B cell (primary cell): ENCODE results near the gene ULK4. TPM values are rescaled to one million over a fixed set of nuclear protein-coding genes. Genes with fewer than 3 reads are reported as not detected.

ENCODE experiments used
- ATAC-seq: fragments of 200-7000 bp; cut with Tn5 transposase; one replicate; pipeline ENCODE4 v1.10.0; 2021; ENCODE audit warnings: low read depth, mild to moderate bottlenecking, moderate number of reproducible peaks, moderate library complexity
- CTCF ChIA-PET: fragments of 350-600 bp; sonication (Branson Sonifier 250); formaldehyde crosslinking; loops from one replicate; lab custom pipeline; 2021; ENCODE audit warnings: antibody characterized with exemption, inconsistent platforms; lab: Charles Lee
- POLR2A ChIA-PET: fragments of 350-600 bp; sonication (Branson Sonifier 250); formaldehyde crosslinking; loops from one replicate; lab custom pipeline; 2021; ENCODE audit warnings: antibody characterized with exemption; lab: Charles Lee
- DNase-seq: peaks from one replicate; pipeline ENCODE4 v3.0.0; 2013
- H2AFZ ChIP-seq: 2 replicates; pipeline ENCODE4 v1.6.1; 2012; ENCODE audit warnings: mild to moderate bottlenecking, low read depth, low read length; ENCODE audit not compliant: insufficient read depth, poor library complexity, severe bottlenecking
- H3K27ac ChIP-seq, 2 donors: 1 replicate in 1 of 2; 2 replicates in 1 of 2; pipeline ENCODE4 v1.5.1; 2012 to 2013; ENCODE audit warnings: low read length in 2 of 2, mild to moderate bottlenecking in 2 of 2, moderate library complexity in 1 of 2
- H3K27me3 ChIP-seq, 4 experiments: fragments of 200-600 bp in 1 of 4; sonication (generic) in 1 of 4; replicated peaks in 1 of 4; 1 replicate in 2 of 4; 2 replicates in 2 of 4; pipeline versions ENCODE4 v1.6.1 to v1.7.0; 2013 to 2016; ENCODE audit warnings: low read length in 3 of 4, mild to moderate bottlenecking in 2 of 4, mixed read lengths in 1 of 4, moderate library complexity in 1 of 4; ENCODE audit not compliant: insufficient read depth in 4 of 4, control insufficient read depth in 3 of 4; ENCODE audit errors: control extremely low read depth in 1 of 4
- H3K36me3 ChIP-seq, 2 experiments: replicated peaks in 1 of 2; 1 replicate in 1 of 2; 2 replicates in 1 of 2; pipeline versions ENCODE4 v1.6.1 to v1.7.1; 2013; ENCODE audit warnings: low read length in 1 of 2; ENCODE audit not compliant: insufficient read depth in 2 of 2, control insufficient read depth in 1 of 2; ENCODE audit errors: control extremely low read depth in 1 of 2, extremely low read depth in 1 of 2
- H3K4me1 ChIP-seq, 2 donors: fragments of 200-600 bp in 1 of 2; sonication (generic) in 1 of 2; 1 replicate in 1 of 2; 2 replicates in 1 of 2; pipeline versions ENCODE4 v1.5.1 to v1.6.1; 2013 to 2017; ENCODE audit warnings: low read length in 2 of 2; ENCODE audit not compliant: control insufficient read depth in 2 of 2, insufficient read depth in 2 of 2
- H3K4me2 ChIP-seq: replicated peaks from 2 replicates; pipeline ENCODE3; 2012; ENCODE audit warnings: mild to moderate bottlenecking, low read depth, low read length; ENCODE audit not compliant: poor library complexity, severe bottlenecking
- H3K4me3 ChIP-seq, 5 experiments: fragments of 200-600 bp in 1 of 5; sonication (generic) in 1 of 5; 1 replicate in 3 of 5; 2 replicates in 2 of 5; pipeline versions ENCODE4 v1.5.1 to v1.7.0; 2011 to 2016; ENCODE audit warnings: low read length in 4 of 5, mild to moderate bottlenecking in 4 of 5, low read depth in 2 of 5, control low read depth in 1 of 5, moderate library complexity in 1 of 5; ENCODE audit not compliant: insufficient read depth in 1 of 5; ENCODE audit errors: control extremely low read depth in 1 of 5, extremely low read depth in 1 of 5
- H3K79me2 ChIP-seq: fragments of 200-600 bp; sonication (generic); one replicate; pipeline ENCODE4 v1.6.0; 2016; ENCODE audit warnings: low read length; ENCODE audit not compliant: control insufficient read depth, insufficient read depth
- H3K9ac ChIP-seq: fragments of 200-600 bp; sonication (generic); 2 replicates; pipeline ENCODE4 v1.6.1; 2017; ENCODE audit warnings: mild to moderate bottlenecking, low read length, moderate library complexity
- H3K9me3 ChIP-seq, 3 donors: one replicate each; pipeline versions ENCODE4 v1.6.1 to v1.7.1; 2013; ENCODE audit warnings: low read length in 2 of 3; ENCODE audit not compliant: control insufficient read depth in 2 of 3, insufficient read depth in 1 of 3; ENCODE audit errors: control extremely low read depth in 1 of 3
- H4K20me1 ChIP-seq: 2 replicates; pipeline ENCODE4 v1.6.0; 2012; ENCODE audit warnings: mild to moderate bottlenecking, low read length; ENCODE audit not compliant: insufficient read depth, control insufficient read depth, poor library complexity, severe bottlenecking
- H3K27ac Mint-ChIP-seq: one replicate; pipeline ENCODE4 v1.8.0; 2021; ENCODE audit warnings: mixed read lengths
- H3K27me3 Mint-ChIP-seq: one replicate; pipeline ENCODE4 v1.8.0; 2021; ENCODE audit warnings: mixed read lengths
- H3K4me1 Mint-ChIP-seq: one replicate; pipeline ENCODE4 v1.8.0; 2021; ENCODE audit warnings: mixed read lengths
- H3K4me3 Mint-ChIP-seq: one replicate; pipeline ENCODE4 v1.8.0; 2021; ENCODE audit warnings: mixed read lengths
- H3K9me3 Mint-ChIP-seq: one replicate; pipeline ENCODE4 v1.8.0; 2022; ENCODE audit warnings: mixed read lengths; ENCODE audit not compliant: insufficient read depth
- CTCF ChIP-seq: fragments of 200-600 bp; IDR thresholded peaks from one replicate; pipeline ENCODE4 v1.8.0; 2022; ENCODE audit warnings: antibody characterized with exemption, mild to moderate bottlenecking
- EZH2 ChIP-seq: IDR thresholded peaks from 2 replicates; pipeline ENCODE4 v1.6.1; 2012; ENCODE audit warnings: borderline replicate concordance, low read depth, mild to moderate bottlenecking, moderate library complexity, low read length; ENCODE audit not compliant: insufficient read depth, poor library complexity, severe bottlenecking
- WGBS: methylation state at CpG from one replicate; pipeline ENCODE4 v1.1.5; 2013; ENCODE audit warnings: missing lambda C conversion rate; ENCODE audit not compliant: insufficient coverage; 5-methylcytosine and 5-hydroxymethylcytosine counted together
- intact Hi-C: fragments of 100-400 bp; cut with micrococcal nuclease; formaldehyde crosslinking; loops from one replicate; pipeline ENCODE4 v1.10.0; 2022
- polyA plus RNA-seq: library from polyadenylated mRNA; depleted of rRNA; stranded (reverse); fragments of >200 nt; gene quantifications from 2 replicates; pipeline ENCODE4 v1.2.3, GENCODE V29; 2012
- total RNA-seq, 2 donors: library from RNA; stranded (reverse); fragments of 120-200 nt in 1 of 2; gene quantifications; 1 replicate in 1 of 2; 2 replicates in 1 of 2; pipeline versions ENCODE4 v1.2.3 to v1.2.4, GENCODE V29; 2013 to 2022

Gene ULK4
- total and polyA plus RNA-seq, 2 donors (not counting 1 experiment from before 2014, with no cell fraction given) = 5.2 to 33.7 TPM

DNA sequence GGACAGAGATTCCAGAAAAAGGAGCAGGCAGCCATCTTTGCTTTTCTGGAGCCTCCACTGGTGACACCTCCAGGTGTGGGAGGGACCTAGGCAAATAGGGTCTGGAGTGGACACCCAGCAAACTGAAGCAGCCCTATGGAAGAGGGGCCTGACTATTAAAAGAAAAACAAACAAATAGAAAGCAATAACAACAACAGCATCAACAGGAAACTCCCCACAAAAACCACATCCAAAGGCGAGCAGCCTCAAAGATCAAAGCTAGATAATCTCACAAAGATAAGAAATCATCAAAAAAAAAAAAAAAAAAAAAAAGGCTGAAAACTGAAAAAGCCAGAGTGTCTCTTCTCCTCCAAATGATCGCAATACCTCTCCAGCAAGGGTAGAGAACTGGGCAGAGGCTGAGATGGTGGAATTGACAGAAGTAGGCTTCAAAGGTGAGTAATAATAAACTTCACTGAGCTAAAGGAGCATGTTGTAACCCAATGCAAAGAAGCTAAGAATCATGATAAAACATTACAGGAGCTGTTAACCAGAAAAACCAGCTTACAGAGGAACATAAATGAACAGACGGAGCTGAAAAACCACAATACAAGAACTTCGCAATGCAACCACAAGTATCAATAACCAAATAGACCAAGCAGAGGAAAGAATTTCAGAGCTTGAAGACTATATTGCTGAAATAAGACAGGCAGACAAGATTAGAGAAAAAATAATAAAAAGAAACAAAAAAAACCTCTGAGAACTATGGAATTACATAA is 537.2 kb downstream of the ULK4 start:
- Histone ChIP-seq H3K36me3 (no peaks in the 10 kb centered on the region), H3K9me3 (peaks cover 0 to 6% (median 0%) of the 10 kb centered on the region in 3 donors), H3K4me2 (no peak overlapping the region), H3K9ac (no peak overlapping the region), H3K27ac (no peak overlapping the region), H2AFZ (no peak overlapping the region), H3K79me2 (no peaks in the 10 kb centered on the region), H4K20me1 (no peaks in the 10 kb centered on the region), H3K4me1 (no peaks in the 10 kb centered on the region), H3K27me3 (no peaks in the 10 kb centered on the region), H3K4me3 (no peak overlapping the region)
- TF ChIP-seq CTCF (no peak), EZH2 (no peak)
- H3K4me1 Mint-ChIP-seq = no peaks in the 10 kb centered on the region
- H3K9me3 Mint-ChIP-seq = peaks cover 14% of the 10 kb centered on the region
- intact Hi-C loops = no loop called here
- H3K27ac Mint-ChIP-seq = no peak overlapping the region
- WGBS = 83% methylated on average over 1 of the region's 4 CpGs
- ATAC-seq (no peak), DNase-seq (no peak)
- ChIA-PET CTCF (interaction anchor here (0.7 kb wide), 1 partner anchor 461 kb away, joined by 3 read pairs; no protein-coding TSS in a partner anchor), POLR2A (no interaction called here)
- no peaks in the 10 kb centered on the region for H3K27me3 Mint-ChIP-seq
- no peak overlapping the region for H3K4me3 Mint-ChIP-seq

- no peaks in the 10 kb centered on the region for H3K4me1 ChIP-seq
- no peak for DNase-seq
- Mint-ChIP-seq H3K4me3 (no peak overlapping the region), H3K27me3 (no peaks in the 10 kb centered on the region), H3K9me3 (no peaks in the 10 kb centered on the region), H3K27ac (no peak overlapping the region), H3K4me1 (no peaks in the 10 kb centered on the region)
- no peak overlapping the region for H3K9ac ChIP-seq
- no peaks in the 10 kb centered on the region for H3K27me3 ChIP-seq
- no peak overlapping the region for H3K27ac ChIP-seq
- ATAC-seq = no peak
- H3K9me3 ChIP-seq = peaks cover 0 to 6% (median 0%) of the 10 kb centered on the region in 3 donors
- no peaks in the 10 kb centered on the region for H3K79me2 ChIP-seq
- TF ChIP-seq CTCF (no peak), EZH2 (no peak)
- H3K4me3 ChIP-seq = no peak overlapping the region
- intact Hi-C loops = no loop called here
- no peaks in the 10 kb centered on the region for H3K36me3 ChIP-seq
- 17% methylated on average over 1 of the region's 5 CpGs for WGBS
- H3K4me2 ChIP-seq = no peak overlapping the region
- no peak overlapping the region for H2AFZ ChIP-seq
- ChIA-PET POLR2A (no interaction called here), CTCF (no interaction called here)
- no peaks in the 10 kb centered on the region for H4K20me1 ChIP-seq
Observed at GRCh38 chr3:41419809-41420208, 542.1 kb downstream of the ULK4 start.
